HG03025 (cell line): ENCODE measurements around the gene EFEMP1.

Source experiments
- ATAC-seq: cut with Tn5 transposase; IDR thresholded peaks from one replicate; pipeline ENCODE4 v1.9.1; 2021; ENCODE audit warnings: mild to moderate bottlenecking, moderate library complexity; ENCODE audit not compliant: unreplicated experiment, low FRiP score

Gene EFEMP1

DNA sequence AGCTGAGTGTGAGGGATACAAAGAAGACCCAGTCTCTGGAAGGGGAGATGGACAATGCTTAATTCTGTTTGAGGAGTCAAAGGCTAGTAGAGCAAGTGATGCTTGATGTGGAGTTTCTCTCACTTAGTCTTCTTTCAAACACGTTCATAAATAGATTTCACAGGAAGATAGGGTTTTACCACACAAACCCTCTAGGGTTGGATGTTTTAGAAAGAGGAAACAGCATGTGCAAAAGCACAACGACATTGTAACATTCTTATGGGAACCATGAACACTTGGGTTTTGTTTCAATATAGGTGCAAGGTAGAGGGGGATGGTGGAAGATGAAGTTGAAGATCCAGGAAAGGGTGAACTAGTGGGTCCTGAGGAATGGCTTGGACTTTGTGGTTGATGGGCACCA is 10.8 kb upstream of the EFEMP1 start:
- no peak for ATAC-seq

DNA sequence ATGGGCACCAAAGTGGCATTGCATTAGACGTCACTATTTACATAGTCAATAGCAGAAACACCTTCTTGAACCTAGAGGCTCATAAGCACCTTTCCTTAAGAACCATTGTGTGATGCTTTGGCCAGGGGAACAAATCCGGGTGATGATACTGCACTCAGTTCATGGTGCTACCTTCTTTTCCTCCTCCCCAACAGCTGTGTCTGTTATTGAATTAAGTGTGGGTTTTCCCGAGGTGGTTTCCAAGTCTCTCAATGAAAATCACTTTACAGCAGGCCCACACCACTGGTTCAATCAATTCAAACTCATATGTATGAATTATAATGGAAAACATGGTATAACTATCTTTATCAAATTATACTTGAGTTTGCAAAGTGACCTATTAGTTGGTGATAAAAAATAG is 9.3 kb upstream of the EFEMP1 start:
- ATAC-seq: no peak

DNA sequence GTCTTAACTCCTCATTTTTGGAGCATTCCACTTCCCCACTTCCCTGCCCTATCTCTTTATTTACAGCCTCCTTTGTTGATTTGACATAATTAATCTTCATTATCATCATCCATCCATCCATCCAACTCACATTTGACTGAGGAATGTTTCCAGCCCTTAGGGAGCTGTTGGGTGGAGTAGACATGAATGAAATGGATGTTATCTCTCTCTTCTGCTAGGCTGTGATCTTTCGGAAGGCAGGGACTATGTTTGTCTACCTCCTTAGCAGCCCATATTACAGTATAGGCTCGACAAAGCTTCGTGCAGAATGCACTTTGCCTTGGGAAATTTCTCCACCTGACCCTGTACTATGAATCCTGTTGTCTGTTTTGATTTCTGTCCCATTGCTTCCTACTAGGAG is 7.7 kb upstream of the EFEMP1 start:
- no peak for ATAC-seq

DNA sequence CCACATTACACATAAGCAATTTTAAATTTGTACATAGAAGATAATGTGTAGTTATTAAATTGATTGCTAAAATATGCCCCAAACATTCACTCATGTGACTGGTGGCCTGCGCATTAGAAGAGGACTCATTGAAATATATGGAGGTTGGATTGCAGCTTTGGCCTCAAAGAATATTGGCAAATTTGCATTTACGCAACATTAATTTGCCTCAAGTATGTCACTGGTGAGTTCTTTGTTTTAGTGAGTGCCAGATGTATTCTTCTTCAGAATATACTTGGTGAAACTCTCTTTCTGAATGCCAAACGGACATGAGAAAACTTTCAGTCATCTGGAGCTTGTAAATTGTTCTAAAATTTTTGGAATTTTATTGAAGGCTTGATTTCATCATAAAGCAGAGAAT is 5.9 kb upstream of the EFEMP1 start:
- no peak for ATAC-seq

DNA sequence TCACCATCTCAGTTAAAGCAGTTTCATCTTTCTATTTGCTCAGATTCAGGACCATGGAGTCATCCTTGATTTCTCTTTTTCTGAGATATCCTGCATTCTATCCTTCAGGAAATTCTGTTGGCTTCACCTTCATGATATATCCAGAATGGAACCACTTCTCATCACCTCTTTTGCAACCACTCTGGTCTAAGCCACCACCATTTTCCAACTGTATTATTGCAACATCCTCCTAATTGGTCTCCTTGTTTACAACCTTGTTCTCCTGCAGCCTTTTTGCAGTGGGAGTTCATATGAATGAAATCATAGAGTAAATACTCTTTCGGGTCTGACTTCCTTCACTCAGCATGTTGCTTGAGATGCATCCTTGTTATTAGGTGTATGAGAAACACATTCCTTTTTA is 3.4 kb upstream of the EFEMP1 start:
- ATAC-seq: no peak

DNA sequence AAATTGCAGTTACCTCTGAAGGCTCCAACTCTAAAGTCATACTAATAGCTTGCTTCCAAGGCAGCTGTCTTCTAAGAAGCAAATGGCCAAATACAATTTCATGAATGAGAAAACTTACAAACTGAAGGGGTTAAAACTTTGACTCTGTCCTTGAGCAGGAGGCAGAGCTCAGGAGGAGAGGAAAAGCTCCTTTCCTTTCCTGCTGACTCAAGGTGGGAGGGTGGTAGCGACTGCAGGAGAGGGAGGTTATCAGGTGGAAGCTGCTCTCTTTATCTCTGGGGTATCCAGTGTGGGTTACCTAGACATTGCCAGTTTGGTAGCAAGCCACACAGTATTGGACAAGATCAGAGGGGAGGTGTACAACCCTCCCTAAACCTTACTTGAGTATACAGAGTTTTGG is 2.7 kb upstream of the EFEMP1 start:
- no peak for ATAC-seq

DNA sequence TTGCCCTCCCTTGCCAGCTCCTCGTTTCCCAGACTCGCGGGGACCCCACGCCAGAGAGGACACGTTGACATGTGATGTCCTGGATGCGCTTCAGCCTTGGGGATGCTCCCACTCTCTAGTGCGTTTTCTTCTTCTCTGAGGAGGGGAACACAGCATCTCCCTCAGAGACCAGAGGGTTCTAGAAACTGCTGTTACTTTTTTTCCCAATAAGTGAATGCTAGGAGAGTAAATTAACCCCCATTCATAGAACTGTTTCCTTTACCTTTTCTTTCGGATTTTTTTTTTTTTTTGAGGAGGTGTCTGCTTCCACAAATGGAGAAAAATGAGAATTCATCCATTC is 370 bp upstream of the EFEMP1 start:
- no peak for ATAC-seq

DNA sequence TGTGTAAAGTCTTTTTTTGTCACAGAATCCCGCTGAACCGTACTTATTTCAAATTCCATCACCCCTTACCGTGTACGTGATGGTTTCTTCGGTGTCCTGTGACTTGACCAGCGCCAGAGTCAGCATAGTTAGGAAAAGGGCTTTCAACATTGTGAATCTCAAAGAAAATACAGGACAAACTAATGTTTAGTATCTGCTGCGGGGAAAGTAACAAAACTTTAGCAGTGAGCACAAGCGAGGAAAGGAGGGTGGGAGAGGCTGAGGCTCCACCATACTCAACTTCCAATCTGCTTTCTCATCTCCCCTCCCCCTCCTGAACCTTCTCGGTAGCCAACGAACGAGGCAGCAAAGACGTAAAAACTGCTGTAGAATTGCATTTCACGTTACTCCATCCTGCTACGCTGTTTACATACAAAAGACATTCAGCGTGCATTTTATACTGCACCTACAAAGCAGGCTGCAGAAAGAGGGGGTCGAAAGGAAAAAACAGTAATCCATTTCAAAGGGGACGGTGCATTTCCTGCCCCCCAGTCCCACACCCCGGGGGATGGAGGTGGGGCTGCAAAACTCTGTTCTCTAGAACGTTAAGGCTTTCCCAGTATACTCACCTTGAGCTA is 1.2 kb downstream of the EFEMP1 start:
- ATAC-seq: no peak

DNA sequence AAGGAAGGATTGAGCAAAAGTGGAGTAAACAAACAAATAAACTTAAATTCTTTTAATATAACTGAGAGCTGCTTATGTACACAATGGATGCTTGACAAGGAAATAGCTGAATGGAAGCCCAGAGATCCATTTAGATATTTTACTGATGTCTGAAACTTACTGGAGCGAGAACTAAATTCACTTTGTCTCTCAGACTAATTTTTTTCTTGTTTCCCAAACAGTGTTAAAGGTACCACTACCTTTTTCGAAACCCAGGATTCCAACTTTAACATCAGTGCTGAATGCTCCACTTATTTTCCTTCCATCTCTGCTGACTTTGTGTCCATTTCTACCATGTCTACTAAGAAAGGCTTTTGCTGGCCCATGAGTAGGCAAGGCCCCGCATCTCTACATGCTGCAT is 4.0 kb downstream of the EFEMP1 start:
- ATAC-seq: no peak

DNA sequence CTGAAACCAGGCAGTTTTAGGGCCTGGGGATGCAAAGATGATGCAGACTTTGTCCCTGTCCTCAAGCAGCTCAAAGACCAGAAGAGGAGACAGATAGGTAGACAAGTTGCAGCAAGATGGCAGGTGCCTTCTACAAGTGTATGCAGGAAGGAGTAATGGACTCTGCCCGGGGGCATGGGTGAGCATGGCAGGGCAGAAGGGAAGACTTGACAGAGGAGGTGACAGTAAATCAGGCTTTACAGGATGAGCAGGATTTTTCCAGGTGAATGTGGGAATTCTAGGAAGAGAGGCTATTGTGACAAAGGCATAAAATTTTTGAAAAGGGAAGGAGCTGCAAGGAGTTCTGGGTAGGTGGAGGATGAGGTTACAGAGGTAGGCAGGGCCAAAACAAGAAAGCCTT is 4.7 kb downstream of the EFEMP1 start:
- no peak for ATAC-seq

DNA sequence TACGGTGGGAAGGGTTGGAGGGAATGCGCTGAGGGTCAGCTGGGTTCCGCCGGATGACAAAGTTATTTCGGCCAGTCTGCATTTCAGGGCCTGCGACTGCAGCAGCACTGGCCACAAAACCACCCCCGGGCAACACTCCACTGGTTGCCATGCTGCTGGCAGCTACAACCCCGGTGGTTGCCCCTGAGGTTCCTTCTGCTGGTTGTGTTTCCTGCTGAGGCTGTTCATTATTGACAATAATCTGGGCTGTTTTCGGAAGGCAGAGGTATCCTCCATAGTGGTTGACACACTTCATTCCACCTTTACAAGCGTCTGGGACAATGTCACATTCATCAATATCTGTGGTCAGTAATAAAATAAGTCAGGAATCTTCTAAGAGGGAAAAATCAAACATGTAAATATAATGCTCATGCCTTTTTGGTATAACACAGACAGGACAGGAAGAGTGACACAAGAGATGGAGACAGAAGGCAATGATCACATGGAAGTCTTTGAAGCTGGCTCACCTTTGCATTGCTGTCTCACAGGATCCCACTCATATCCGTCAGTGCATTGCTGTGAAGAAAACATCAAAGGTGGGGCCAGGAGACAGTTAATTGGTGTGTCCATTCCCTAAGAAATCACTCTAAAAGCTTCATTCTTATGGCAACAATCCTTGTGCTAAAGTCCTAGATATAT is 5.7 kb downstream of the EFEMP1 start:
- no peak for ATAC-seq

DNA sequence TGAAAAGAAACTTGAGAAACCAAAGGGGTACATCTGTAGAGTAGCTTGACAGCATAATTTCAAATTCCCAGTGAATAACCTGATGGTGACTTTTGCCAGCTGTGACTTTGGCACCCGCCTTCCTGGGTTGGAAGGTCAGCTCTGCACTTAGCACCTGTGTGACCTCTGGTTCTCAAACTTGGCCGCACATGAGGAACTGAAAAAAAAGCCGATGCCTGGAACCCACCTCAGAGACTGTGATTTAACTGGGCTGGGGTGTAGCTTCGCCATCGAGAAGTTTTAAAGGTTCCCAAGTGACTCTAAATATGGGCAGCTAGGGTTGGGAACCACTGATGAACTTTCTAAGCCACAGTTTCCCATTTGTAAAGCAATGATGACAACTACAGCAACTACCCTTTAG is 6.5 kb downstream of the EFEMP1 start:
- ATAC-seq: peak; percentile 64

DNA sequence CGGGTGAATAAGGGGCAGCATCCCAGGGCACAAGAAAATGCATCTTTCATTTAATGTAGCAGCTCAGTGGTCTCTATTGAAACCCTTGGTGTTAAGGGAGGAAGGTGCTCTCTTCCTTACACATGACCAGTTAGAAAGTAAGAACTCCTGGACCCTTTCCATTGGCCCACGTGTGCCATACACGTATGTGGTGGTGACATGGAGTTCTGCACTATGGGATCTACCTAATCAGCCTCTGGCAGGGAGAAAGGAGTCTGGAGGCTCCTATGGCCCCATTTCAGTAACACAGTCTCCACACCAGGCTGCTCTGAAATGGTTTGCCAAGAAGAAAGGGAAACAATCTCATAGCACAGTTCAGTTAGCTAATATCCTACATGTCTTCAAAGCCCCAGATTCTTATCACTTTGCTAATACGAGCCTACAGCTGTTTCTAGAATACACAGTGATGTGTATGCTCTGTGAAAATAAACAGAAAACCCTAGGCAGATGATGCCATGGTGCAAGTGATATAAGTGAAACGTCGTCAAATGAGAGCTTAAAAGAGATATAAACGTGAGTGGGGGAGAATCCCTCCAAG is 7.0 kb downstream of the EFEMP1 start:
- no peak for ATAC-seq

DNA sequence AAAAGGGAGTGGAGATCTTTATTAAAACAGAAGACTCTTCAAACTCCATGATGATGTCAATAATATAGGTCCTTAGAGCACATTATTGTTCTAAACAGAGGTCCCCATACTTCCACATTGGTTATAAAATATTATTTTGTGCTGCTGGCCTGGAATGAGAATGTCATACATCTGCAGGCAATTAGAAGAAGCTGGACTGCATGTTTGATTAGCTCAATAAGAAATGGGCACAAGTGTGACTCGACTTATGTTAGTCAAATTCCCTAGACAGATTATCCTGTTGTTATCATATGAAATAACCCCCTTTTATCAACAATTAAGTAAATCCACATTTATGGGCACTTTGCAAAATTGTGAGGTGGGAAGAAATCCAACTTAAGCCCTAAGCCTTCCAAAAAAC is 8.8 kb downstream of the EFEMP1 start:
- no peak for ATAC-seq

DNA sequence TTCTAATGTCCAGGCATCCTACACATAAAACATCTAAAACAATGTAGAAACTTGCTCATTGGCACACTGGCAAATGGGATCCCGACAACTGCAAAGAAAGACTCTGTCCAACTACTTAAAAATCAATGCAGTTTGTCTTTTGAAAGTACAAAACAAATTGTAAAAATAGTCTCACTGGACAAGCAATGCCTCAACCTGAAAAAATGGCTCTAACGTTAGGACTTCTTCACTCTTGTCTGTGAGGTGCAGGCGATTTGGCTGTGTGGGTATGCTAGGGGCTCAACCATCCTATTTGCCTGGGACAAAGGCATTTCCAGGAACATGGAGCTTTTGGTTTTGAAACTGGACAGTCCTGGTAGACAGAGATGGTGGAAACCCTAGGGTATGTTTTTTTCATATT is 10.7 kb downstream of the EFEMP1 start:
- no peak for ATAC-seq

DNA sequence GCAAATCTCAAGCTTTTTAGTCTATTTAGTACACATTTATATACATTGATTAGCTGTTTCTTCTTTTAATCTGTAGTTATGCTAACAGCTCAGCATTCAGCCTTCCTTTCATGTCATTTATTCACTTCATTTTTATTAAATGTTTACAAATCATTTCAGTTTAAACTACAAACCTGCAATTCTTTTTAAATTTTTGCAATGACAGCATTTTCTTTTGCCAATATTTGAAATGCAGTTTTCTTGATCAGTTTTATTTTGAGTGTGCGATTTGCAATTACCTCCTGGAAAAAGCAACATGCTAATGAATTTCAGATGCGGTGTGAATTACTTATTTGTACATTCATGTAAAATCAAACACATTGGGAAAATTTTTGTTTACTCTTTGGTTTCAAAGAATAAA is 13.5 kb downstream of the EFEMP1 start:
- ATAC-seq: no peak

DNA sequence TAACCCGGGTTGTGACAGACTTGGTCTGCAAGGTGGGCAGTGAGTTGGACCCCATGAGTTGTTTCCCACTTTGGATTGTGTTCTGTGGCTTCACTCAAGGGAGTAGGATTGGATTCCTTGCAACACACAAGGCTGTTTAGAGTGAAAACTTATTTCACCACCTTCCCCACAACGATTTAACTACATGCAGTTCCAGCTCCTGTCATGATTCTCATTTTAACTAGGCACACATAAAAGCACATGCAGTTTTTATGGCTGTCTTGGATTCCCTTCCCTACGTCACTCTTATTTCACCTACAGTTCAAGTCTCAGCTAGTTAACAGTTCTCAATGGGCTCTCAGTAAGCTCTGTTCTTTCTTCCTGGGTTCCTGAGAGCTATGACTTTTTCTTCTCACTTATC is 15.9 kb downstream of the EFEMP1 start:
- no peak for ATAC-seq

DNA sequence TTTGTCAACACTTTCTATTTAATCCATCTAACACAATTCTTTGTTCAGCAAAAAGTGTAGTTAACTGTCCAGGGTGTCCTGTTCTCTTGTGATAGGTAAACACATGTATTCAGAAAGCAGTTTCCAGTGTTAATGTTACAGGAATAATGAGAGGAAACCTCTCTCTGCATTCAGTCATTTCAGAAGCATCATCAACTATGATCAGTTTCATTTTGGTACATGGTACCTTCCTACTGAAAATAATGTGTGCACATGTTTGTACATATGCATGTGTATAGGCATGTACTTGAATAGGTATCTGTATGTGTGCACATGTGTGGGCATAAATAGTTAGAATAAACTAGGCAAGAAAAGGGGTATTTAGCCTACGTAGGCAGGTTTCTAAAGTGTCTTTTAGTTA is 16.6 kb downstream of the EFEMP1 start:
- no peak for ATAC-seq

DNA sequence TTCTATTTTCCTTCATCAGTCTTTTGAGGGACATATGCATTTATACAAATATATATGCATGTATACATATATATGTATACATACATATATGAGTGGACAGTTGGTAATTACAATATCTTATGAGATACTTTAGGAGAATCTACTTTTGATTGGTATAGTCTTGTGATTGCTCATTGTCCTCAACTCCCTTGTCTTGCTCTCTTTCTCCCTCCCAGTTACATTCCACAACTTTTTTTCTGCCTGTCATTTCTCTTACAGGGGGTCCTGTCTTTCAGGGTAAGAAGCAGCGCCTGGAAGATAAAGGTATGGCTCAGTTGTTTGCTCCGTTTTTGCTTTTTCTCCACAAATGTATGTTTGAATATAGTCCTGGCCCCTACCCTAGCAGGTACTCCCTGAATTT is 19.9 kb downstream of the EFEMP1 start:
- no peak for ATAC-seq

DNA sequence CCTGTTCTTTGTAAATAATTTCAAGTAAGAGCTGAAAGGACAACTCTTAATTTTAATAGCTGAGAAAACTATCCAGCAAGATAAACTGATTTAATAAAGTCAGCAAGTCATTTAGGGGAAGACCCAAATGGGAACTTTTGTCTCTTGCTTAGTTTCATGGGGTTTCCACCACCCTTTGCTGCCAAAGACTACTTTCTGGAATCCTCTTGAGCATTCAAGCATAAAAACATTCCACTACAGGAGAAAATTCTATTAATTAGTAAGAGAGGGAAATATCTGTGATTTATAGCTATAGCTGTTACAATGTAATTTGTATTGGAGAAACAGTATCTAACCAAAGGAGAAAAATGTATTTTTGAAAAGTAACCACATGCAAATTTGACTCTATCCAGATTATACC is 20.6 kb downstream of the EFEMP1 start:
- ATAC-seq: no peak

DNA sequence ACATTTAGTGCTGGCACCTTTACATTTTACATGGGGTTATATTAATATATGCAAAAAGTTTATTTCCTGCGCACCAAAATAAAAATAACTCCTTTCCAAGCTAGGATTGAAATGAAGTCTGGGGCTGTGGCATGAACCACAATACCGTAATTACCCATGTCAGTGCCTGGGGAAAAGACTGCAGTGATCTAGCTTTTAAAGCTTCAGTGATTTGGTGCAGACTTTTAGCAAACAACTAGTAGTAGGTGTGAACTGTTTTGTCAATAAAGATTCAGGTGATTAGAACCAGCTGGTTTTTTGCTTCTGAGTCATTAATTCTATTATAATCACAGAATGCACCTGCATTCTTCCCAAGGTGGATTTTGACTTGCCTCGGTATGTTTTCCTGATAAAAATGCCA is 21.2 kb downstream of the EFEMP1 start:
- no peak for ATAC-seq

DNA sequence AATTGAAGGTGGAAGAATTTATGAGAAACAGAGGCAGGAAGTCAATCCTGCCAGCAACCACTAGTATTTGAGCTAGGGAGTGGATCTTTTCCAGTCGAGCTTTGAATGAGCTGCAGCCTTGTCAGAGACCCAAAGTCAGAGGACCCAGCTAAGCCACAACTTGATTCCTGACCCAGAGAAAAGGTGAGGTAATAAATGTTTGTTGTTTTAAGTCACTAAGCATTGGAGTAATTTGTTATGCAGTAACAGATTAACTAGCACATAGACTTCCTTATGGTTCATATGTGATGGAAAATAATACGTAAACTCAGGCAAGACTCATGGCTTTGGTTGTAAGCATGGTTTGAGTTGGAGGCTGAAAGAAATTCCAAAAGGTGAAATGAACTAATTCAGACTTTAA is 21.6 kb downstream of the EFEMP1 start:
- ATAC-seq: no peak

DNA sequence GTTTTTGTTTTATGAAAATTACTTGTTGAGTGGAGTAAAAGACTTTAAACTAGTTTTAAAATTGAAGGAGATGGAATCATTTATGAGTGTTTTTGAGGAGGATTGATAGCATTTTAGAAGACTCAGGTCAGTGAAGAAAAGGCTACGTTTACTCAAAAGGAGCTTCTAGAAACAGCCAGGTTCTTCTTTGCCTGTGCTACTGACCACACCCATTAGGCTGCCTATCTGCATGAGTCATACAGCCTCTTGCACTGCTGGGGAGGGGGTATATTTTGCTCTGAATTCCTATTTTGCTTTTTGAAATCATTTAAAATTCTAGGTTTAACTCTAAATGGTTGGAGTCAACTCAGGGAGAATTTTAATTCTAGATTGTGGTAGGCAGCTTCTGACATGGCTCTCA is 22.3 kb downstream of the EFEMP1 start:
- ATAC-seq: no peak
